AG04450 (cell line): ENCODE data around the gene PRKCQ. TPM values are rescaled to one million over a fixed set of nuclear protein-coding genes. Genes with fewer than 3 reads are reported as not detected.

Source experiments
- CTCF ChIA-PET: fragments of 300-600, 350-600 bp; formaldehyde crosslinking; extraction: SDS; loops from one replicate; lab custom pipeline; 2022; ENCODE audit warnings: antibody characterized with exemption, inconsistent platforms; lab: Charles Lee
- POLR2A ChIA-PET: fragments of 350-600 bp; formaldehyde crosslinking; extraction: SDS; loops from one replicate; lab custom pipeline; 2021; ENCODE audit warnings: antibody characterized with exemption, inconsistent platforms; lab: Yijun Ruan, JAX
- DNase-seq: peaks from one replicate; pipeline ENCODE4 v3.0.0-alpha.2; 2011; ENCODE audit warnings: low read depth, low spot score
- H3K27ac ChIP-seq: one replicate; pipeline ENCODE4 v1.5.1; 2012; ENCODE audit warnings: low read depth, low read length, control low read depth
- H3K27me3 ChIP-seq: one replicate; pipeline ENCODE4 v1.6.0; 2012; ENCODE audit warnings: low read length; ENCODE audit not compliant: control insufficient read depth, insufficient read depth
- H3K4me3 ChIP-seq: 2 replicates; pipeline ENCODE4 v1.5.1; 2011; ENCODE audit warnings: mild to moderate bottlenecking, low read depth, low read length, control low read depth
- H3K9me3 ChIP-seq: 2 replicates; pipeline ENCODE4 v1.5.1; 2012; ENCODE audit warnings: low read length; ENCODE audit not compliant: control insufficient read depth, insufficient read depth
- CTCF ChIP-seq: IDR thresholded peaks from 2 replicates; pipeline ENCODE4 v1.5.1; 2011; ENCODE audit warnings: low read depth, low read length, control low read depth, inconsistent platforms
- polyA plus RNA-seq: library from polyadenylated mRNA; depleted of rRNA; stranded (reverse); fragments of >200 nt; gene quantifications from 2 replicates; pipeline ENCODE4 v1.2.3, GENCODE V29; 2011

The PRKCQ gene
- polyA plus RNA-seq, 1 experiment = 0.10 TPM

GRCh38 chr10:6507311-6507710 lies 72.8 kb downstream of the PRKCQ start:
- ChIA-PET POLR2A (no interaction called here), CTCF (no interaction called here)
- DNase-seq = no peak
- TF ChIP-seq CTCF = no peak
- Histone ChIP-seq H3K27ac (no peak overlapping the region), H3K4me3 (no peak overlapping the region), H3K27me3 (peaks cover 5% of the 10 kb centered on the region), H3K9me3 (no peaks in the 10 kb centered on the region)

GRCh38 chr10:6505300-6505699 lies 74.8 kb downstream of the PRKCQ start:
- no peak for DNase-seq
- Histone ChIP-seq H3K9me3 (no peaks in the 10 kb centered on the region), H3K27me3 (no peaks in the 10 kb centered on the region), H3K4me3 (no peak overlapping the region), H3K27ac (no peak overlapping the region)
- TF ChIP-seq CTCF = no peak
- ChIA-PET POLR2A (no interaction called here), CTCF (no interaction called here)

DNA sequence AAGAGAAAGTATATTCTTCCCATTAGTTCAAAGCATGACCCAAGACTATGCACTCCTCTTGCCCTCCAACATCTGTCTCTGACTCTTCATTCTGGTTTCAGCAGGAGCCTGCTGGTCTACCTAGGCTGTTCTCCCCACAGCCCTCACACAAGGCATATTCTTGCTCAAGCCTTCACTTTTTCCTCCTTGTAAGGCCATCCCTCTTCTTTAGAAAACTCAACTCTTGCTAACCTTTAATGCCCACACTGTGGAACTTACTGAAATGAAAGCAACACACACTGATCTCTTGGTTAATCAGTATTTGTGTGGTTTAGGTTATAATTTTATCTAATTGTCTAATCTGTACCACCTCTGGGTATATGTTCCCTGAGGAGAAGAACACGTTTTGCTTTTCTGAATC lies 75.8 kb downstream of the PRKCQ start:
- no peak for TF ChIP-seq CTCF
- H3K9me3 ChIP-seq = no peaks in the 10 kb centered on the region
- DNase-seq = no peak
- no peaks in the 10 kb centered on the region for H3K27me3 ChIP-seq
- ChIA-PET CTCF (interaction anchor here (0.6 kb wide), 1 partner anchor 1333 kb away, joined by 8 read pairs; no protein-coding TSS in a partner anchor), POLR2A (no interaction called here)
- H3K27ac ChIP-seq = no peak overlapping the region
- no peak overlapping the region for H3K4me3 ChIP-seq

- H3K9me3 ChIP-seq = no peaks in the 10 kb centered on the region
- no peak overlapping the region for H3K4me3 ChIP-seq
- POLR2A ChIA-PET = no interaction called here
- no peak for TF ChIP-seq CTCF
- no peak overlapping the region for H3K27ac ChIP-seq
- no peak for DNase-seq
- CTCF ChIA-PET = no interaction called here
- H3K27me3 ChIP-seq = no peaks in the 10 kb centered on the region
Observed at GRCh38 chr10:6503171-6503570, 76.9 kb downstream of the PRKCQ start.

- DNase-seq = no peak
- ChIA-PET POLR2A (no interaction called here), CTCF (interaction anchor here (0.5 kb wide), 2 partner anchors 77 to 79 kb away, joined by 3 read pairs; no protein-coding TSS in a partner anchor)
- no peak for TF ChIP-seq CTCF
- Histone ChIP-seq H3K9me3 (no peaks in the 10 kb centered on the region), H3K27me3 (no peaks in the 10 kb centered on the region), H3K4me3 (no peak overlapping the region), H3K27ac (no peak overlapping the region)
Observed at GRCh38 chr10:6501931-6502330, 78.1 kb downstream of the PRKCQ start.
